A673 (cell line): ENCODE measurements around the gene CALHM2.

Experiments
- EZH2 ChIP-seq: fragments of 200-600 bp; sonication (generic); IDR thresholded peaks from 2 replicates; pipeline ENCODE4 v1.6.1; 2017; ENCODE audit warnings: borderline replicate concordance, low read depth, mild to moderate bottlenecking, mixed read lengths, antibody characterized with exemption, low read length; ENCODE audit not compliant: poor library complexity, severe bottlenecking
- TF ChIP-seq, protein P1 (sequence below): fragments of 300-800, 200-600 bp; sonication (generic); conservative IDR thresholded peaks from 2 replicates; pipeline ENCODE4 v1.5.1; 2017; ENCODE audit warnings: low read depth, mild to moderate bottlenecking, antibody characterized with exemption, low read length, moderate library complexity, mixed read lengths

DNA sequence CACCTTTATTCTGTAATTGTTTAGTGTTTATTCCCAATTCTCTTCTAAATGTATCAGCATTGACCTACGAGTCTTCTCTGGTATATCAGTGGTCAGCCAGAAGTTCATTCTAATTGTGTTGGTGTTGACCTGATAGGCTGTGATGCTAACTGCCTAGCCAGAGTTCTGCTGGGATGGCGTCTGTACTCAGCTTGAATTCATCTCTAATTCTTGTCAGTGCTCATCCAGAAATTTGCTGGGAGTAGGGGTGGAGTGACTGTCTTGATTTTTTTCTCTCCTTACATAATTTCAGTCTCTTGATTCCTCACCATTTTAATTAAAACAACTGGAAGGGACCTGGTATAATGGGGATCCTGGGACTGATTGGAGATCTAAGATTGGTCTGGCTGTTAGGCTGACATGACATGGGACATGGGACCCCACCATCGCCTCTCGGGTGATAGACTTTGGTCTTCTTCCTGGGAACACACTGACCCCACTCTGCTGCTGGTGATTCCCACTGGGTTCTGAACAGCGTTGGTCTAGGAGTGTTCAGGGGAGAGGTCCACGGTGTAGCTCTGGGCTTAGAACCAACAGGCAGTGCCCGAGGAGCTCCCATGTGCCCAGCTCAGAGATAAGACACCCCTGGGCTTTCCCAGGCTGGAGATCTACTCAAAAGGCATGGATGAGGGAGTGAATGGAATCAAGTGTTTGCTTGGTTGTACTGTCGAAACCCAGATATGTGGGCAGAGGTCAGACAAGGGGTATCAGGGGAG, 45.2 kb upstream of the CALHM2 start:
- TF ChIP-seq, protein P1, sequence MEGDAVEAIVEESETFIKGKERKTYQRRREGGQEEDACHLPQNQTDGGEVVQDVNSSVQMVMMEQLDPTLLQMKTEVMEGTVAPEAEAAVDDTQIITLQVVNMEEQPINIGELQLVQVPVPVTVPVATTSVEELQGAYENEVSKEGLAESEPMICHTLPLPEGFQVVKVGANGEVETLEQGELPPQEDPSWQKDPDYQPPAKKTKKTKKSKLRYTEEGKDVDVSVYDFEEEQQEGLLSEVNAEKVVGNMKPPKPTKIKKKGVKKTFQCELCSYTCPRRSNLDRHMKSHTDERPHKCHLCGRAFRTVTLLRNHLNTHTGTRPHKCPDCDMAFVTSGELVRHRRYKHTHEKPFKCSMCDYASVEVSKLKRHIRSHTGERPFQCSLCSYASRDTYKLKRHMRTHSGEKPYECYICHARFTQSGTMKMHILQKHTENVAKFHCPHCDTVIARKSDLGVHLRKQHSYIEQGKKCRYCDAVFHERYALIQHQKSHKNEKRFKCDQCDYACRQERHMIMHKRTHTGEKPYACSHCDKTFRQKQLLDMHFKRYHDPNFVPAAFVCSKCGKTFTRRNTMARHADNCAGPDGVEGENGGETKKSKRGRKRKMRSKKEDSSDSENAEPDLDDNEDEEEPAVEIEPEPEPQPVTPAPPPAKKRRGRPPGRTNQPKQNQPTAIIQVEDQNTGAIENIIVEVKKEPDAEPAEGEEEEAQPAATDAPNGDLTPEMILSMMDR, result no peak
- TF ChIP-seq EZH2, result no peak
